Endodermal cell (in vitro differentiated cells): Measurements from ENCODE around the gene GNAZ. TPM values are rescaled to one million over a fixed set of nuclear protein-coding genes. Genes with fewer than 3 reads are reported as not detected.
A peak's percentile ranks its signal among the peaks of the same experiment; 100 is the strongest.

ENCODE experiments used
- DNase-seq: peaks from one replicate; pipeline ENCODE4 v3.0.0-alpha.2; 2017
- H3K27ac ChIP-seq: 2 replicates; pipeline ENCODE4 v1.5.1; 2013; ENCODE audit warnings: mild to moderate bottlenecking, low read depth, low read length, moderate library complexity
- H3K27me3 ChIP-seq: 2 replicates; pipeline ENCODE4 v1.6.1; 2013; ENCODE audit warnings: mild to moderate bottlenecking, low read length, moderate library complexity; ENCODE audit not compliant: insufficient read depth, control insufficient read depth, poor library complexity, severe bottlenecking
- H3K36me3 ChIP-seq: 2 replicates; pipeline ENCODE4 v1.7.0; 2013; ENCODE audit warnings: mild to moderate bottlenecking, low read length, moderate library complexity; ENCODE audit not compliant: control insufficient read depth, insufficient read depth
- H3K4me1 ChIP-seq: one replicate; pipeline ENCODE4 v1.7.0; 2013; ENCODE audit warnings: low read length; ENCODE audit not compliant: control insufficient read depth, insufficient read depth
- H3K4me3 ChIP-seq: 2 replicates; pipeline ENCODE4 v1.5.1; 2013; ENCODE audit warnings: mild to moderate bottlenecking, low read length, moderate library complexity
- H3K9ac ChIP-seq: 2 replicates; pipeline ENCODE4 v1.6.1; 2013; ENCODE audit warnings: mild to moderate bottlenecking, low read length, moderate library complexity; ENCODE audit not compliant: poor library complexity, severe bottlenecking; ENCODE audit errors: extremely low read depth
- H3K9me3 ChIP-seq: 2 replicates; pipeline ENCODE4 v1.6.1; 2013; ENCODE audit warnings: mild to moderate bottlenecking, low read length, moderate library complexity; ENCODE audit not compliant: control insufficient read depth
- H3K27ac Mint-ChIP-seq: 2 replicates; pipeline ENCODE4 v1.8.0; 2020; ENCODE audit warnings: mixed read lengths
- H3K27me3 Mint-ChIP-seq: 2 replicates; pipeline ENCODE4 v1.8.0; 2021; ENCODE audit warnings: mild to moderate bottlenecking, mixed read lengths; ENCODE audit not compliant: insufficient read depth
- H3K36me3 Mint-ChIP-seq: 2 replicates; pipeline ENCODE4 v1.8.0; 2020; ENCODE audit warnings: low read depth, mixed read lengths
- H3K4me1 Mint-ChIP-seq: 2 replicates; pipeline ENCODE4 v1.8.0; 2020; ENCODE audit warnings: mixed read lengths
- H3K4me3 Mint-ChIP-seq: 2 replicates; pipeline ENCODE4 v1.8.0; 2020; ENCODE audit warnings: mild to moderate bottlenecking, moderate library complexity, mixed read lengths
- H3K9me3 Mint-ChIP-seq: 2 replicates; pipeline ENCODE4 v1.8.0; 2020; ENCODE audit warnings: mild to moderate bottlenecking, mixed read lengths
- CTCF ChIP-seq: fragments of 200-600 bp; sonication (generic); conservative IDR thresholded peaks from 2 replicates; pipeline ENCODE4 v1.5.0; 2021; ENCODE audit warnings: antibody characterized with exemption, mild to moderate bottlenecking
- WGBS, 2 experiments: methylation state at CpG; one replicate each; pipeline versions ENCODE4 v1.1.5 to v1.1.7; 2013; ENCODE audit warnings: missing lambda C conversion rate in 2 of 2, mixed read lengths in 1 of 2; ENCODE audit not compliant: insufficient coverage in 1 of 2, insufficient read length in 1 of 2; 5-methylcytosine and 5-hydroxymethylcytosine counted together
- total RNA-seq, 2 donors: library from RNA; stranded (reverse); fragmentation: NEBNext Ultra II Directional in 1 of 2; extraction: Animal tissue kit (Norgen Biotek cat#: 25700) in 1 of 2; gene quantifications; 2 replicates in 1 of 2; 3 replicates in 1 of 2; pipeline ENCODE4 v1.2.1, GENCODE V29; 2021

The GNAZ gene
- total RNA-seq, 2 donors from 2014 or later = 16.7 to 17.9 TPM

GRCh38 chr22:23106906-23107367 lies 36.6 kb downstream of the GNAZ start:
- 91 to 97% methylated on average over 5 to 8 of the region's 8 CpGs for WGBS, 2 experiments
- Histone ChIP-seq H3K27ac (no peak overlapping the region), H3K36me3 (peaks cover 6% of the 10 kb centered on the region), H3K4me1 (no peaks in the 10 kb centered on the region), H3K4me3 (no peak overlapping the region), H3K9me3 (peaks cover 8% of the 10 kb centered on the region), H3K9ac (no peak overlapping the region), H3K27me3 (no peaks in the 10 kb centered on the region)
- no peaks in the 10 kb centered on the region for H3K4me1 Mint-ChIP-seq
- H3K36me3 Mint-ChIP-seq = peaks cover 9% of the 10 kb centered on the region
- no peaks in the 10 kb centered on the region for H3K9me3 Mint-ChIP-seq
- TF ChIP-seq CTCF = no peak
- H3K4me3 Mint-ChIP-seq = no peak overlapping the region
- H3K27ac Mint-ChIP-seq = no peak overlapping the region
- DNase-seq = no peak
- H3K27me3 Mint-ChIP-seq = no peaks in the 10 kb centered on the region

GRCh38 chr22:23107487-23108248 lies 37.3 kb downstream of the GNAZ start:
- Mint-ChIP-seq H3K4me3 (no peak overlapping the region), H3K9me3 (no peaks in the 10 kb centered on the region), H3K36me3 (peaks cover 9% of the 10 kb centered on the region), H3K4me1 (no peaks in the 10 kb centered on the region), H3K27ac (no peak overlapping the region), H3K27me3 (no peaks in the 10 kb centered on the region)
- Histone ChIP-seq H3K27ac (no peak overlapping the region), H3K9me3 (peaks cover 8% of the 10 kb centered on the region), H3K4me3 (no peak overlapping the region), H3K9ac (no peak overlapping the region), H3K4me1 (no peaks in the 10 kb centered on the region), H3K36me3 (peaks cover 6% of the 10 kb centered on the region), H3K27me3 (no peaks in the 10 kb centered on the region)
- no peak for DNase-seq
- 93 to 96% methylated on average over 11 to 17 of the region's 17 CpGs for WGBS, 2 experiments
- no peak for TF ChIP-seq CTCF

GRCh38 chr22:23108249-23109078 lies 38.1 kb downstream of the GNAZ start:
- Mint-ChIP-seq H3K36me3 (peaks cover 9% of the 10 kb centered on the region), H3K9me3 (no peaks in the 10 kb centered on the region), H3K27ac (peak overlapping the region; percentile 53), H3K4me3 (no peak overlapping the region), H3K4me1 (no peaks in the 10 kb centered on the region), H3K27me3 (no peaks in the 10 kb centered on the region)
- H3K27ac ChIP-seq = no peak overlapping the region
- no peaks in the 10 kb centered on the region for H3K4me1 ChIP-seq
- H3K4me3 ChIP-seq = no peak overlapping the region
- peaks cover 6% of the 10 kb centered on the region for H3K36me3 ChIP-seq
- no peak overlapping the region for H3K9ac ChIP-seq
- no peak for DNase-seq
- H3K9me3 ChIP-seq = peaks cover 8% of the 10 kb centered on the region
- 94 to 95% methylated on average over 6 to 7 of the region's 7 CpGs for WGBS, 2 experiments
- no peak for TF ChIP-seq CTCF
- H3K27me3 ChIP-seq = no peaks in the 10 kb centered on the region
